Measurements from ENCODE around the gene MRPL9.

Gene MRPL9

DNA sequence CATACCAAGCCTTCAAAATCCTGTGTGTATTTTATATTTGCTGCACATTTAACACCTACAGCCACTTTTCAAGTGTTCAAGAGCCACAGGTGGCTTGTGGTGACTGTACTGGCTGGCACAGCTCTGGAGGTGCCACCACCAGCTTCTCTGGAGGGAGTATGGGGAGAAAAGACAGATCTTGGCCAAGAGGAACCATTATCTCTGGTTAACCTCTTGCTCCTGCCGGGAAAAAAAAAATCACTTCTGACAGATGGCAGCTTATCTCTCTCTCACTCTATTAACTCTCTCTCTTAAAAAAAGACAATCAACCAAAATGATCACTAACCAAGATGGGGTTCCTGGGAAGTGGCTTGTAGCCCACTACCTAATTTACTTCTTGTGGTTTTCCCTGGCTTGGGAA lies 43.2 kb downstream of the MRPL9 start:
- no peak for DNase-seq (ENCODE audit: low read depth)
- H3K4me3 ChIP-seq (ENCODE audit: low read length), result no peak overlapping the region
- TF ChIP-seq, protein P1, sequence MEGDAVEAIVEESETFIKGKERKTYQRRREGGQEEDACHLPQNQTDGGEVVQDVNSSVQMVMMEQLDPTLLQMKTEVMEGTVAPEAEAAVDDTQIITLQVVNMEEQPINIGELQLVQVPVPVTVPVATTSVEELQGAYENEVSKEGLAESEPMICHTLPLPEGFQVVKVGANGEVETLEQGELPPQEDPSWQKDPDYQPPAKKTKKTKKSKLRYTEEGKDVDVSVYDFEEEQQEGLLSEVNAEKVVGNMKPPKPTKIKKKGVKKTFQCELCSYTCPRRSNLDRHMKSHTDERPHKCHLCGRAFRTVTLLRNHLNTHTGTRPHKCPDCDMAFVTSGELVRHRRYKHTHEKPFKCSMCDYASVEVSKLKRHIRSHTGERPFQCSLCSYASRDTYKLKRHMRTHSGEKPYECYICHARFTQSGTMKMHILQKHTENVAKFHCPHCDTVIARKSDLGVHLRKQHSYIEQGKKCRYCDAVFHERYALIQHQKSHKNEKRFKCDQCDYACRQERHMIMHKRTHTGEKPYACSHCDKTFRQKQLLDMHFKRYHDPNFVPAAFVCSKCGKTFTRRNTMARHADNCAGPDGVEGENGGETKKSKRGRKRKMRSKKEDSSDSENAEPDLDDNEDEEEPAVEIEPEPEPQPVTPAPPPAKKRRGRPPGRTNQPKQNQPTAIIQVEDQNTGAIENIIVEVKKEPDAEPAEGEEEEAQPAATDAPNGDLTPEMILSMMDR (conservative IDR thresholded peaks at IDR 0.05; ENCODE audit: low read depth, low read length), result no peak

DNA sequence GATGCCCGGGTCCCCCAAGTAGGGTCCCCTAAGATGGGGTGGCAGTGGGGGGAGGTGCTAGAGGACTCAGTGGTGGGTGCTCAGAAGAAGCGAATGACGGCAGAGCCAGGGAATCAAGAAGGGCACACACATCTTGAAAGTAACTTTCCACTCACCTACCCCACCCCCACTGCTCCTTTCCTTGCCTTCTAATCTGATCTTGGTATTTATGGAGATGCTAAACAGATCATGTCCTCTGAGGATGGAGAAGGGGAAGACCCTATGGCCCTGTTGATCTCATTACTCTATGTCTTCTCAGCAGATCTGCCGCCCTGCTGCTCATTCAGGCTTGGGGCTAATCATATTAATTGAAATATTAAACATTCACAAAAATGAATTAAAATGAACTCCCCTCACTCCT lies 44.6 kb downstream of the MRPL9 start:
- no peak overlapping the region for H3K4me3 ChIP-seq (ENCODE audit: low read length)
- TF ChIP-seq, protein P1 (conservative IDR thresholded peaks at IDR 0.05; ENCODE audit: low read depth, low read length), result no peak
- DNase-seq (ENCODE audit: low read depth), result no peak

DNA sequence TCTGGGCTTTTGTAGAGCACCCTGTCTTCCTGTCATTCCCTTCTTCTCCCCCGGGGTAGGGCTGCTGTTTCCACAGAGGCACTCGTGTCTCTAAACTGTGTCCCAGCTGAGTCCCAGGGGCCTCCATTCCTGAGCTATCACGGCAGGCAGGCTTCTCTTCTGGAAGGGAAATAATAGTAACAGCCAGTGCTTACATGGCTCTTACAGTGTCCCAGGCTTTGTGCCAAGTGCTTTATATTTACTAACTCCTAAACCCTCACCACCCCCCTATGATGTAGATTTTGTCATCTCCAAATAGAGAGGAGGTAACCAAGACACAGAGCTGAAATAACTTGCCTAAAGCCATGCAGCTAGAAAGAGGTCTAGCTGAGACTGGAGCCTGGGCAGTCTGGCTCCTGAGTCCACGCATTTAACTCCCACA lies 45.3 kb downstream of the MRPL9 start:
- no peak for DNase-seq (ENCODE audit: low read depth)
- no peak overlapping the region for H3K4me3 ChIP-seq (ENCODE audit: low read length)
- TF ChIP-seq, protein P1 (conservative IDR thresholded peaks at IDR 0.05; ENCODE audit: low read depth, low read length), result no peak

DNA sequence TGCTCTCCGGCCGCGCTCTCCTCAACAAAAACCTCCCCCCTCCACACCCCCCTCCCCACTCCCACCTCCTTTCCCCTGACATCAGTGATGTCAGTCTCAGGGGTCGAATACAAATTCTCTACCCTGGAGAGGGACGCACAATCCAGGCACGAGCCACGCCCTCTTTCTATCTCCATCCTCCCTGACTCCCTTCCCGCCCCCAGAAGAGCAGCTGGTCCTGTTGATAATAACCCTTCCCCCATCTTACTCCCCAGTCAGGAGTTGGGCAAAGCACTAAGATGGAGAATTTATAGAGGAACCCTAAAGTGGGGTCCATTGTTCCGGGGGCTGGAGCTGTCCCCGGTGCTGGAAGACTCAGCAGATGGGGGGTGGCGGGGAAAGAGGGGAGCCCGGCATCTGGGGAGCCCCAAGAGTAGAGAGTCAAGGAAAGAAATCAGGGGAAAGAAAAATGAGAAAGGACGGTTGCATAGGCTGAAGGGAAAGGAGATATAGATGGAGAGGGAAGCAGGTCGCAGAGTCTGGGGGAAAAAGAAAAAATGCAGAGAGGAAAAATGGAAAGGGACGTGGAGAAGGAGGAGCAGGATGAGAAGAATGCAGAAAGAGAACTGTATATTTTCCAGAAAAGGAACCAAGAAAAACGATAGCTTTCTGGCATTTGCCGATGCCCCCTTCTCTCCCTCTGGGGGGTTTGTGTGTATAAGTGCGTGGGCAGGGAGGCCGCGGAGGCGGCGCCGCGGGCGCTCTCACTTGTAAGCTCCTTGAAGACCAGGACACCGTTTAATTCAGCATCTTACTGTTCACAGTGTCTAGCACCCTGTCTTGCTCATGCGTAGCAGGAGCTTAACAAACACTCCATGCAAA lies 46.3 kb downstream of the MRPL9 start, which contains the start of gene CELF3:
Gene CELF3, minus strand, starts transcription at position 33 of the 861 bp plus-strand sequence. CDS start 783 bp downstream, outside the sequence.
- DNase-seq (ENCODE audit: low read depth), result no peak
- no peak within 1 kb of the TSS for H3K4me3 ChIP-seq (ENCODE audit: low read length)
- TF ChIP-seq, protein P1 (conservative IDR thresholded peaks at IDR 0.05; ENCODE audit: low read depth, low read length), result no peak

DNA sequence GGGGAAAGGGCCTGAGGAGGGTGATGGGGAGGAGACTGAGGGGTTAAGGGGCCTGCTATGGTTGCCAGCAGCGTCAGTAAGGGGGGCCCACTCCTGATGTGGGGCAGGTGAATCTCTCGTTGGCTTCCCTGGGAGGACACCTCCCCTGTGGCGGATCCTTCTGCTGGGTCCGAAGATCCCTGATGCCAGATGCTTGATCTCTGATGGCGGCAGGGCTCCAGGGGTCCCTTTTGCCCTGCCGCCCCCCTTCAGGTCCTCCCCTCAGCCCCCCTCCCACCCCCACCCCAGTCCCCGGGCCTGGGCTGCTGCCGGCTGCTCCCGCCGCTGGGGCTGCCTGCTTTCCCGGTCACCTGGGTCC lies 46.9 kb downstream of the MRPL9 start:
- no peak for DNase-seq (ENCODE audit: low read depth)
- TF ChIP-seq, protein P1 (conservative IDR thresholded peaks at IDR 0.05; ENCODE audit: low read depth, low read length), result no peak
- H3K4me3 ChIP-seq (ENCODE audit: low read length), result no peak overlapping the region

DNA sequence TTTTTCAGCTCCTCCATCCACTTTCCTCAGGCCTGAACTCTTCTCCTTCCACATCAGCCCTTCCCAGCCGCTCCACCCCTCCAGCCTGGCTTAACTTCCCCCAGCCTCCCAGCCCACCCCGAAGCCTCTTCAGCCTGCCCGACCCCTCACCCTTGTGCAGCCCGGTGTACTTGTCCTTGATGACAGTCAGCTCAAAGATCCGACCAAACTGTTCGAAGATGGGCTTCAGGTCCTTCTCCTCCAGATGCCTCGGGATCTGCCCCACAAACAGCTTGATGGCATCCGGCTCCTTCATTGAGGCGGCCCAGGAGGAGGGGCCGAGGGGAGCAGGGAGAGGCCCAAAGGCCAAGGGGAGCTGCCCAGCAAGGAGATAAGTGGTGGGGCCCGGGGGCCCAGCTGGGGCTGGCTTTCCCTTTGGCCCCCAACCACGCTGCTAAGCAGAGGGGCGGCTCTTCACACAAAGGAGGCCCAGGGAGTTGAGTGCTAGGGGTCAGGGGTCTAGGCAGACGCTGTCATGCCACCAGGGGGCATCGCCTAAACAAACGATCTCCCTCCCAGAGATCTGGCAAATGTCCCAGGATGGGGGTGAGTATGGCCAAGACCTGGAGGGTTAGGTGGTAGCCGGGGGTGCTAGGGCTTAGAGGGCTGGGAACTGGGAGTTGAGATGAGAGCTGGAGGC lies 47.4 kb downstream of the MRPL9 start:
- DNase-seq (ENCODE audit: low read depth), result no peak

More for the DNA sequence above, 47.4 kb downstream of the MRPL9 start:
- H3K4me3 ChIP-seq (ENCODE audit: low read length), result no peak overlapping the region
- TF ChIP-seq, protein P1 (conservative IDR thresholded peaks at IDR 0.05; ENCODE audit: low read depth, low read length), result peak; percentile 20

Measured in retinal pigment epithelial cell (primary cell).